SU-DHL-6 (cell line): ENCODE measurements around the gene CIZ1.

Experiments
- H2AFZ ChIP-seq: fragments of 200-600 bp; sonication (generic); 2 replicates; pipeline ENCODE4 v1.6.1; 2014; ENCODE audit warnings: low read depth, mild to moderate bottlenecking, moderate library complexity, mixed read lengths, antibody characterized with exemption, low read length; ENCODE audit not compliant: severe bottlenecking
- H3F3A ChIP-seq: fragments of 200-600 bp; shearing (Covaris generic); 2 replicates; pipeline ENCODE4 v1.6.0; 2016; ENCODE audit warnings: antibody characterized with exemption, mild to moderate bottlenecking; ENCODE audit not compliant: insufficient read depth
- H3K27ac ChIP-seq: fragments of 200-600 bp; sonication (generic); 2 replicates; pipeline ENCODE4 v1.5.1; 2016; ENCODE audit warnings: low read depth, mild to moderate bottlenecking, low read length, moderate library complexity, mixed read lengths
- H3K27me3 ChIP-seq: fragments of 200-600 bp; sonication (generic), shearing (Covaris generic); 2 replicates; pipeline ENCODE4 v1.6.0; 2014; ENCODE audit warnings: mild to moderate bottlenecking, low read length
- H3K36me3 ChIP-seq: fragments of 200-600 bp; sonication (generic); 2 replicates; pipeline ENCODE4 v1.6.1; 2014; ENCODE audit warnings: mild to moderate bottlenecking, low read length, mixed read lengths
- H3K4me2 ChIP-seq: fragments of 300-600, 200-600 bp; shearing (Covaris generic), sonication (generic); 2 replicates; pipeline ENCODE4 v1.6.0; 2014; ENCODE audit warnings: low read length, low read depth, mild to moderate bottlenecking; ENCODE audit not compliant: poor library complexity, severe bottlenecking
- H3K4me3 ChIP-seq: fragments of 200-600 bp; sonication (generic); 2 replicates; pipeline ENCODE4 v1.5.1; 2014; ENCODE audit warnings: antibody characterized with exemption, low read length, mild to moderate bottlenecking, mixed read lengths; ENCODE audit not compliant: insufficient read depth, poor library complexity, severe bottlenecking
- H3K79me2 ChIP-seq: fragments of 200-600 bp; sonication (generic); 2 replicates; pipeline ENCODE4 v1.6.1; 2014; ENCODE audit warnings: mild to moderate bottlenecking, low read length, moderate library complexity; ENCODE audit not compliant: insufficient read depth
- H3K9ac ChIP-seq: fragments of 200-600 bp; sonication (generic); 2 replicates; pipeline ENCODE4 v1.7.0; 2014; ENCODE audit warnings: mild to moderate bottlenecking, low read length
- H3K9me2 ChIP-seq: fragments of 200-600 bp; sonication (generic); replicated peaks from 2 replicates; pipeline ENCODE4 v1.6.1; 2014; ENCODE audit warnings: low read length; ENCODE audit not compliant: insufficient read depth
- H3K9me3 ChIP-seq: fragments of 200-600 bp; sonication (generic); 2 replicates; pipeline ENCODE4 v1.6.1; 2014; ENCODE audit warnings: low read length, mixed read lengths; ENCODE audit not compliant: insufficient read depth
- H4K20me1 ChIP-seq: fragments of 200-600 bp; sonication (generic); 2 replicates; pipeline ENCODE4 v1.6.1; 2014; ENCODE audit warnings: low read depth, mild to moderate bottlenecking, antibody characterized with exemption, low read length, moderate library complexity, mixed read lengths
- EZH2phosphoT487 ChIP-seq: fragments of 200-600 bp; sonication (generic), shearing (Covaris generic); conservative IDR thresholded peaks from 2 replicates; pipeline ENCODE4 v1.6.1; 2018; ENCODE audit warnings: mild to moderate bottlenecking, antibody characterized with exemption, low read length, moderate library complexity, mixed read lengths
- TF ChIP-seq, protein P1 (sequence below): fragments of 200-600 bp; sonication (generic); IDR thresholded peaks from one replicate; pipeline ENCODE4 v1.5.1; 2017; ENCODE audit warnings: antibody characterized with exemption, mild to moderate bottlenecking, low read length, moderate library complexity; ENCODE audit not compliant: insufficient read depth, poor library complexity, severe bottlenecking

CIZ1 gene

DNA sequence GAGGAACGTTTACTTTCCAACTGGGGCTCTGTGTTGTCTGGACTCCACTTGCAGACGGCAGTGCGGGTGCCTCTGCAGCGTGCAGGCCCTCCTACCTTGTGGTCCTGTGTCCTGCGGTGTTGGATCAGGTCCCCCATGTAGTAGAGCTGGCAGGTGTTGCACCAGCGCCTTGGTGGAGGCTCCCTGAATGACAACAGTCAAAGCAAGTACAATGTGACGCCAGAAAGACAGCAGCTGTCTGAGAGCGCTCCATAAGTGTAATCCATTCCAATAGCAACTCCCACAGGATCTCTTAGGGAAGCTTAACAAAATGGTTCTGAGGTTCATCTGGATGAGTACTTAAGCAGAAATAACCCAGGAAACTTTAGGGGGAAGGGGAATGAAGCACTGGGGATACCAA, 21.4 kb downstream of the CIZ1 start:
- H3K79me2 ChIP-seq, result no peaks in the 10 kb centered on the region
- no peaks in the 10 kb centered on the region for H3K9me3 ChIP-seq
- H3K27ac ChIP-seq, result no peak overlapping the region
- no peak for TF ChIP-seq EZH2phosphoT487
- TF ChIP-seq, protein P1, sequence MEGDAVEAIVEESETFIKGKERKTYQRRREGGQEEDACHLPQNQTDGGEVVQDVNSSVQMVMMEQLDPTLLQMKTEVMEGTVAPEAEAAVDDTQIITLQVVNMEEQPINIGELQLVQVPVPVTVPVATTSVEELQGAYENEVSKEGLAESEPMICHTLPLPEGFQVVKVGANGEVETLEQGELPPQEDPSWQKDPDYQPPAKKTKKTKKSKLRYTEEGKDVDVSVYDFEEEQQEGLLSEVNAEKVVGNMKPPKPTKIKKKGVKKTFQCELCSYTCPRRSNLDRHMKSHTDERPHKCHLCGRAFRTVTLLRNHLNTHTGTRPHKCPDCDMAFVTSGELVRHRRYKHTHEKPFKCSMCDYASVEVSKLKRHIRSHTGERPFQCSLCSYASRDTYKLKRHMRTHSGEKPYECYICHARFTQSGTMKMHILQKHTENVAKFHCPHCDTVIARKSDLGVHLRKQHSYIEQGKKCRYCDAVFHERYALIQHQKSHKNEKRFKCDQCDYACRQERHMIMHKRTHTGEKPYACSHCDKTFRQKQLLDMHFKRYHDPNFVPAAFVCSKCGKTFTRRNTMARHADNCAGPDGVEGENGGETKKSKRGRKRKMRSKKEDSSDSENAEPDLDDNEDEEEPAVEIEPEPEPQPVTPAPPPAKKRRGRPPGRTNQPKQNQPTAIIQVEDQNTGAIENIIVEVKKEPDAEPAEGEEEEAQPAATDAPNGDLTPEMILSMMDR, result no peak
- H3K9me2 ChIP-seq, result no peaks in the 10 kb centered on the region
- H3K4me2 ChIP-seq, result no peak overlapping the region
- no peak overlapping the region for H3K9ac ChIP-seq
- no peaks in the 10 kb centered on the region for H3K27me3 ChIP-seq
- no peaks in the 10 kb centered on the region for H3F3A ChIP-seq
- no peak overlapping the region for H3K4me3 ChIP-seq
- no peak overlapping the region for H2AFZ ChIP-seq
- no peaks in the 10 kb centered on the region for H3K36me3 ChIP-seq
- no peaks in the 10 kb centered on the region for H4K20me1 ChIP-seq

DNA sequence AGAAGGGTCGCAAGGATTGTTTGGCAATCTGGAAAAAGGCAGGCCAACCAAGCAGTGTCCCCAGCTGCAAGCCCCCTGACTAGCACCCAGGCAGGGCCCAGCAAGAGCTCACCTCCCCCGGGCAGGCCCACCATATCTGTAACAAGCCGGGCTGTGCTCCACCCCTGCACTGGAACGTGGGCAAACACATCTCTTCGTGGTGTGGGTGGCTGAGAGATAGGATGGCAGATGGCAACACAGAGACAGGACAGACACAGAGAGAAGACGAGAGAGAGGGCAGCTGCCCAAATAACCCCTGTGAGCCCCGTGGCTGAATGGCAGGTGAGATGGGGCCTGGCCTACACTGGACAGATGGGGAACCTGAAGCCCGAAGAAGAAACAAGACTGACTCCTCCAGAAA, 21.9 kb downstream of the CIZ1 start:
- Histone ChIP-seq H3K27ac (no peak overlapping the region), H3K9ac (no peak overlapping the region), H3K79me2 (no peaks in the 10 kb centered on the region), H3F3A (no peaks in the 10 kb centered on the region), H3K27me3 (no peaks in the 10 kb centered on the region), H3K9me2 (no peaks in the 10 kb centered on the region), H2AFZ (no peak overlapping the region), H3K36me3 (no peaks in the 10 kb centered on the region), H3K4me3 (no peak overlapping the region), H4K20me1 (no peaks in the 10 kb centered on the region), H3K9me3 (no peaks in the 10 kb centered on the region), H3K4me2 (no peak overlapping the region)
- no peak for TF ChIP-seq EZH2phosphoT487
- TF ChIP-seq, protein P1, result no peak

DNA sequence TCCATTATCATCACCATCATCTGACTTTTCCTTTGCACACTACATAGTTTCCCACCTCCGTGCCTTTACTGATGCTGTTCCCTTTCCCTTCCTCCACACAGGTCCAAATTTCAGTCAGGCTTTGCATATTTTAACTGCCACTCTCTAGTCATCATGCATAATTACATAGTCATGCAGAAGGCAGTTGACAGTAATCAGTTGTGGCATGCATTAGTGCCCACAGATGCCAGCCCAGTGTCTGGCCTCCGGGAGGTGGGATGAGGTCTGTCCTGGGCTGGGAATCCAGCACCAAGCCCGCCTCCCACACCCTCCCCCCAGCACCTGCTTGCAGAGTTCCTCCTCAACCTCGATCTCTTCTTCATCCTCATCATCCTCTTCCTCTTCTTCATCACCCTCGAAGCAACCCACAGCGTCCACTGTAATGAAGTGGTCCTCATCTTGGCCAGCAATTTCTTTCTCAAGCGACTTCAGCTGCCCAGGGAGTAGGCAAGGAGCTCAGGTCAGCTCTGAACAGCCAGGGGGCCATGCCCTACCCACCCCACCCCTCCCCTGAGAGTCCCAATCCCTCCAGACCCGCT, 22.6 kb downstream of the CIZ1 start:
- no peak for TF ChIP-seq EZH2phosphoT487
- TF ChIP-seq, protein P1, result no peak
- Histone ChIP-seq H3K4me2 (no peak overlapping the region), H3K9me2 (no peaks in the 10 kb centered on the region), H3K27ac (no peak overlapping the region), H3F3A (no peaks in the 10 kb centered on the region), H3K36me3 (no peaks in the 10 kb centered on the region), H3K79me2 (no peaks in the 10 kb centered on the region), H4K20me1 (no peaks in the 10 kb centered on the region), H2AFZ (no peak overlapping the region), H3K27me3 (no peaks in the 10 kb centered on the region), H3K9ac (no peak overlapping the region), H3K9me3 (no peaks in the 10 kb centered on the region), H3K4me3 (no peak overlapping the region)
